Spleen (tissue), 11 donors: Measurements from ENCODE around the gene OAT. TPM values are rescaled to one million over a fixed set of nuclear protein-coding genes. Genes with fewer than 3 reads are reported as not detected.

Source experiments
- DNase-seq: peaks from one replicate; pipeline ENCODE4 v3.0.0-alpha.2; 2020
- H3K27ac ChIP-seq, 8 donors: fragments of 200-600 bp; sonication (generic) in 7 of 8; 1 replicate in 4 of 8; 2 replicates in 4 of 8; pipeline versions ENCODE4 v1.5.0 to v1.8.0; 2016 to 2021; ENCODE audit warnings: inconsistent platforms in 4 of 8, mild to moderate bottlenecking in 4 of 8, moderate library complexity in 1 of 8
- H3K27me3 ChIP-seq, 7 donors: fragments of 200-600 bp; sonication (generic) in 6 of 7; replicated peaks in 1 of 7; 1 replicate in 4 of 7; 2 replicates in 3 of 7; pipeline versions ENCODE4 v1.5.0 to v1.8.0; 2016 to 2021; ENCODE audit warnings: inconsistent platforms in 3 of 7, mild to moderate bottlenecking in 1 of 7
- H3K36me3 ChIP-seq, 6 donors: fragments of 200-600 bp; sonication (generic) in 5 of 6; 1 replicate in 4 of 6; 2 replicates in 2 of 6; pipeline versions ENCODE4 v1.5.0 to v1.8.0; 2016 to 2021; ENCODE audit warnings: inconsistent platforms in 2 of 6
- H3K4me1 ChIP-seq, 6 donors: fragments of 200-600 bp; sonication (generic) in 5 of 6; 1 replicate in 3 of 6; 2 replicates in 3 of 6; pipeline versions ENCODE4 v1.5.0 to v1.8.0; 2016 to 2021; ENCODE audit warnings: inconsistent platforms in 3 of 6
- H3K4me3 ChIP-seq, 8 donors: fragments of 200-600 bp; sonication (generic) in 7 of 8; 1 replicate in 4 of 8; 2 replicates in 4 of 8; pipeline versions ENCODE4 v1.5.0 to v1.8.0; 2016 to 2021; ENCODE audit warnings: inconsistent platforms in 4 of 8, mild to moderate bottlenecking in 4 of 8, moderate library complexity in 2 of 8
- H3K9me3 ChIP-seq, 8 donors: fragments of 200-600 bp; sonication (generic) in 7 of 8; 1 replicate in 4 of 8; 2 replicates in 4 of 8; pipeline versions ENCODE4 v1.5.0 to v1.8.0; 2016 to 2021; ENCODE audit warnings: inconsistent platforms in 4 of 8
- CTCF ChIP-seq, 11 experiments: fragments of 200-600 bp in 7 of 11; fragments of 450-650 bp in 4 of 11; sonication (generic) in 4 of 11; IDR thresholded peaks in 8 of 11; conservative IDR thresholded peaks in 3 of 11; 1 replicate in 7 of 11; 2 replicates in 4 of 11; pipeline versions ENCODE4 v1.4.0 to v1.8.0; 2016 to 2021; ENCODE audit warnings: antibody characterized with exemption in 11 of 11, inconsistent platforms in 4 of 11, mild to moderate bottlenecking in 1 of 11
- POLR2A ChIP-seq, 3 donors: fragments of 450-650 bp; IDR thresholded peaks; one replicate each; pipeline ENCODE4 v1.5.1; 2017; ENCODE audit warnings: antibody characterized with exemption in 3 of 3, mild to moderate bottlenecking in 1 of 3
- POLR2AphosphoS5 ChIP-seq, 3 donors: sonication (generic); formaldehyde crosslinking; IDR thresholded peaks; one replicate each; pipeline ENCODE4 v1.5.1; 2017; ENCODE audit warnings: antibody characterized with exemption in 3 of 3
- WGBS, 5 donors: extraction: QIAGEN DNeasy Blood & Tissue Kit in 3 of 5; methylation state at CpG; one replicate each; pipeline versions ENCODE4 v1.1.5 to v1.1.7; 2013 to 2018; 5-methylcytosine and 5-hydroxymethylcytosine counted together
- intact Hi-C: fragments of 100-400 bp; cut with DNase I; formaldehyde crosslinking; loops from one replicate; pipeline ENCODE4 v1.15.0; 2023; ENCODE audit warnings: low total_unique reads
- polyA plus RNA-seq, 3 donors: library from polyadenylated mRNA; stranded (reverse); fragments of 200-250 nt; gene quantifications; one replicate each; pipeline ENCODE4 v1.2.1, GENCODE V29; 2013
- total RNA-seq, 7 donors: library from RNA; depleted of rRNA in 3 of 7; stranded (reverse); fragments of >200 nt in 3 of 7; fragmentation: NEBNext Ultra II Directional in 4 of 7; extraction: Animal tissue kit (Norgen Biotek cat#: 25700) in 4 of 7; gene quantifications; one replicate each; pipeline versions ENCODE4 v1.1.0 to v1.2.1, GENCODE V29; 2016 to 2021
- donor health status: healthy with polysubstance abuse.
- donor health status: DM: no; HTN: no; CAD: no; lungs with moderate emphysema.
- donor health status: DM: no; HTN: no; CAD: no.
- donor health status: Bipolar disorder and iron deficiency.
- donor health status: healthy.
- donor health status: DM: no; HTN: no; CAD: no.
- donor health status: DM: yes; HTN: yes; CAD: no.

OAT gene
- total and polyA plus RNA-seq, 10 donors: 22.1 to 63.0 (median 47.0) TPM

- H3K27ac ChIP-seq: no peak overlapping the region
- 73 to 85% (median 78%) methylated on average over 4 of the region's 4 CpGs for WGBS, 5 donors
Measured at GRCh38 chr10:124414076-124414475, 4.6 kb downstream of the OAT start.

DNA sequence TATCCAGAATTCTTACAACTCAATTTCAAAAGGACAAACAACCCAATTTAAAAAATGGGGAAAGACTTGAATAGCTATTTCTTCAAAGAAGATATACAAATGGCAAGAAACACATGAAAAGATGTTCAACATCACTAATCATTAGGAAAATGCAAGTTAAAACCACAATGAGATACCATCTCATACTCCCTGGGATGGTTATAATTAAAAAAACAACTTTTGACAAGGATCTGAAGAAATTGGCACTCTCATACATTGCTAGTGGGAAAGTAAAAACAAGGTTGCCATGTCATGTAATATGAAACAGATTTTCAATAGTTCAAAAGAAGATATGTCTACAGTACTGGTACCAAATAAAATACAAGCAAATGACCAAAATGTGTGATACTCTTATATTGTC lies 9.0 kb downstream of the OAT start:
- Histone ChIP-seq H3K27me3 (no peaks in the 10 kb centered on the region), H3K27ac (no peak overlapping the region), H3K9me3 (no peaks in the 10 kb centered on the region), H3K4me3 (no peak overlapping the region), H3K36me3 (peaks cover 0 to 74% (median 18%) of the 10 kb centered on the region in 6 donors), H3K4me1 (peaks cover 0 to 13% (median 4%) of the 10 kb centered on the region in 6 donors)
- intact Hi-C loops: no loop called here
- no peak for DNase-seq
- TF ChIP-seq POLR2AphosphoS5 (IDR thresholded peaks at IDR 0.05): no peak
- no peak for TF ChIP-seq POLR2A (IDR thresholded peaks at IDR 0.05)
- no peak for TF ChIP-seq CTCF (IDR thresholded peaks at IDR 0.05 in 8 of 11, conservative IDR thresholded peaks at IDR 0.05 in 3 of 11)

More at GRCh38 chr10:124414076-124414475, 4.6 kb downstream of the OAT start:
- DNase-seq: no peak
- intact Hi-C loops: no loop called here
- TF ChIP-seq POLR2AphosphoS5 (IDR thresholded peaks at IDR 0.05) (no peak), CTCF (IDR thresholded peaks at IDR 0.05 in 8 of 11, conservative IDR thresholded peaks at IDR 0.05 in 3 of 11) (no peak), POLR2A (IDR thresholded peaks at IDR 0.05) (no peak)
- peaks cover 5 to 47% (median 25%) of the 10 kb centered on the region in 6 donors for H3K4me1 ChIP-seq
- H3K9me3 ChIP-seq: no peaks in the 10 kb centered on the region
- peaks cover 0 to 30% (median 3%) of the 10 kb centered on the region in 6 donors for H3K36me3 ChIP-seq
- no peak overlapping the region for H3K4me3 ChIP-seq
- H3K27me3 ChIP-seq: peaks cover 0 to under 1% (median 0%) of the 10 kb centered on the region in 7 donors

DNA sequence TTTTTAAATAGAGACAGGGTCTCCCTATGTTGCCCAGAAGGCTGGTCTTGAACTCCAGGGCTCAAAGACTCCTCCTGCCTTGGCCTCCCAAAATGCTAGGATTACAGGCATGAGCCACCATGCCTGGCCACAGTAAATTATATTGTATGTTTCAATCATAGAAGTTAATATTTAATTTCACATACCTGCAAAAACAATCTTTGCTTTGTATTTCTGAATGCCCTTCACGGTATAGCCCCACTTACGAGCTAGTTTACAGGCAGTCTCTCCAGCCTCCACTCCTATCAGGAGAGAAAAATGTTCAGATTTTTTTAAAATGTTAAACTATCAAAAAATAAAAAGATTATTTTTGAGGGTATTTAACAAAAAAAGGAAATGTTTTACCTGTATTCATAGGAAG lies 10.4 kb downstream of the OAT start:
- no peak for DNase-seq
- intact Hi-C loops: no loop called here
- 93 to 99% (median 98%) methylated on average over 2 of the region's 2 CpGs for WGBS, 5 donors
- Histone ChIP-seq H3K4me1 (peaks cover 0 to 7% (median 5%) of the 10 kb centered on the region in 6 donors), H3K4me3 (no peak overlapping the region), H3K27me3 (no peaks in the 10 kb centered on the region), H3K36me3 (peaks cover 0 to 87% (median 26%) of the 10 kb centered on the region in 6 donors), H3K9me3 (no peaks in the 10 kb centered on the region), H3K27ac (no peak overlapping the region)
- TF ChIP-seq POLR2A (IDR thresholded peaks at IDR 0.05) (no peak), CTCF (IDR thresholded peaks at IDR 0.05 in 8 of 11, conservative IDR thresholded peaks at IDR 0.05 in 3 of 11) (no peak), POLR2AphosphoS5 (IDR thresholded peaks at IDR 0.05) (no peak)

DNA sequence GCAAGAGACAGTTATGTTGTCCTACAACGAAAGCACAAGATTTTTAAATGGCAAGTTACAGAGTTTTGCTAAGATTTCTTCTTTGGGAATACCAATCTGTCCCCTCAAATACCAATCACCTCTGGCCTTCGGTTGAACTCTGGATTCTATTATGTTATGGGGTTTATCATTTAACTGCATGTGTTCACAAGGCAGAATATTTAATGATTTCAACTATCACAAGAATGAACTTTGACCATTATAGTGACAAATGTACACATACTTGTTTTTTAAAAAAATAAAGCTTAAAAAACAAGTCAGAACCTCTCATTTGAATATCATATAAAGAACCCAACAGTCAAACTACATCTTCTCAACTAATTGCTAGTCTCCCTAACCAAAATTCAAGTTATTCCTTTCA lies 11.3 kb downstream of the OAT start:
- no peak for TF ChIP-seq CTCF (IDR thresholded peaks at IDR 0.05 in 8 of 11, conservative IDR thresholded peaks at IDR 0.05 in 3 of 11)
- TF ChIP-seq POLR2AphosphoS5 (IDR thresholded peaks at IDR 0.05): no peak
- no peak for TF ChIP-seq POLR2A (IDR thresholded peaks at IDR 0.05)
- WGBS, 5 donors: 91 to 98% (median 96%) methylated on average over 2 of the region's 2 CpGs
- Histone ChIP-seq H3K4me3 (no peak overlapping the region), H3K27ac (no peak overlapping the region), H3K9me3 (no peaks in the 10 kb centered on the region), H3K36me3 (peaks cover 0 to 94% (median 32%) of the 10 kb centered on the region in 6 donors), H3K4me1 (peaks cover 3 to 12% (median 10%) of the 10 kb centered on the region in 6 donors), H3K27me3 (no peaks in the 10 kb centered on the region)
- no peak for DNase-seq
- intact Hi-C loops: no loop called here
